HepG2 (cell line): Measurements from ENCODE around the gene UPF3A.

Experiments used
- HNF4A ChIP-seq: sonication (generic); formaldehyde crosslinking; IDR thresholded peaks from 2 replicates; pipeline ENCODE4 v1.4.0; 2020; ENCODE audit warnings: missing genetic modification reagents
- RAD21 ChIP-seq: fragments of 450-650 bp; formaldehyde crosslinking; IDR thresholded peaks from 2 replicates; pipeline ENCODE4 v1.5.0; 2020; ENCODE audit warnings: mild to moderate bottlenecking

DNA sequence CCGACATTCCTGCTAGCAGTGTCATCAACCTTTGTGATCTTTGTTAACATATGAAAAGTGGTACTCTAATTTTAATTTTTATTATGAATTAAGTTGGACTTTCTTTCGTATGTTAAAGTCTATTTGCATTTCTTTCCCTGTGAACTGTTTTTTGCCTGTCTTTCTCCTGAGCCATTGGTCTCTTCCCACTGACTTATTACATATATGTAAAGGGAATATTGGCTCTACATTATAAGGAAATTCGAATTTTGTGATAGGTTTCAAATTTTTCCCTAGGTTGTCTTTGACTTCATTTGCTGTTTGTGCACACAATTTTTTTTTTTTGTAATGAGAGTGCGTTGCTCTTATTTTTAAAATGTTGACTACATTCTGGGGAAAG is 47.1 kb upstream of the UPF3A start:
- TF ChIP-seq HNF4A (CRISPR knock-in tag): no peak
- no peak for TF ChIP-seq RAD21 (CRISPR knock-in tag)
